Liver (tissue), 9 donors: ENCODE measurements around the gene NEUROD4. TPM values are rescaled to one million over a fixed set of nuclear protein-coding genes. Genes with fewer than 3 reads are reported as not detected.

Experiments
- DNase-seq: peaks from one replicate; pipeline ENCODE4 v3.0.0-alpha.2; 2017; ENCODE audit warnings: low spot score
- H3K27ac ChIP-seq, 2 donors: one replicate each; pipeline ENCODE4 v1.7.0; 2013; ENCODE audit warnings: inconsistent platforms in 2 of 2, low read length in 2 of 2, control low read depth in 1 of 2, low read depth in 1 of 2, mild to moderate bottlenecking in 1 of 2
- H3K27me3 ChIP-seq, 4 donors: one replicate each; pipeline versions ENCODE4 v1.6.1 to v1.7.0; 2013; ENCODE audit warnings: low read length in 3 of 4, inconsistent platforms in 1 of 4, mild to moderate bottlenecking in 1 of 4, moderate library complexity in 1 of 4; ENCODE audit not compliant: control insufficient read depth in 4 of 4, insufficient read depth in 4 of 4
- H3K36me3 ChIP-seq, 4 donors: one replicate each; pipeline versions ENCODE4 v1.6.1 to v1.7.0; 2013; ENCODE audit warnings: low read length in 3 of 4, mild to moderate bottlenecking in 3 of 4, low read depth in 1 of 4, moderate library complexity in 1 of 4; ENCODE audit not compliant: control insufficient read depth in 4 of 4, insufficient read depth in 3 of 4
- H3K4me1 ChIP-seq, 4 donors: one replicate each; pipeline versions ENCODE4 v1.6.1 to v1.7.0; 2013; ENCODE audit warnings: low read length in 3 of 4, mild to moderate bottlenecking in 3 of 4, moderate library complexity in 1 of 4; ENCODE audit not compliant: control insufficient read depth in 4 of 4, insufficient read depth in 4 of 4
- H3K4me3 ChIP-seq, 3 donors: one replicate each; pipeline versions ENCODE4 v1.6.1 to v1.7.0; 2013; ENCODE audit warnings: low read length in 3 of 3, control low read depth in 1 of 3, low read depth in 1 of 3, mild to moderate bottlenecking in 1 of 3
- H3K9ac ChIP-seq, 2 donors: one replicate each; pipeline ENCODE4 v1.7.0; 2013; ENCODE audit warnings: low read length in 2 of 2, mild to moderate bottlenecking in 2 of 2, moderate library complexity in 2 of 2, control low read depth in 1 of 2, low read depth in 1 of 2
- H3K9me3 ChIP-seq, 4 donors: one replicate each; pipeline versions ENCODE4 v1.6.1 to v1.7.0; 2013; ENCODE audit warnings: low read length in 3 of 4; ENCODE audit not compliant: control insufficient read depth in 4 of 4
- ATF3 ChIP-seq: IDR thresholded peaks from 2 replicates; pipeline ENCODE4 v1.6.1; 2016; ENCODE audit warnings: antibody characterized with exemption
- CTCF ChIP-seq: fragments of 150-350 bp; IDR thresholded peaks from 2 replicates; pipeline ENCODE4 v1.5.1; 2017; ENCODE audit warnings: improper control_type of control experiment, low read depth, low read length; ENCODE audit not compliant: missing input control
- EGR1 ChIP-seq, 2 donors: IDR thresholded peaks; 2 replicates each; pipeline ENCODE4 v1.6.1; 2016 to 2018; ENCODE audit warnings: antibody characterized with exemption in 2 of 2, low read depth in 2 of 2
- FOXA1 ChIP-seq: IDR thresholded peaks from 2 replicates; pipeline ENCODE4 v1.6.1; 2016; ENCODE audit warnings: antibody characterized with exemption
- FOXA2 ChIP-seq: IDR thresholded peaks from 2 replicates; pipeline ENCODE4 v1.6.1; 2016; ENCODE audit warnings: antibody characterized with exemption
- GABPA ChIP-seq, 2 donors: IDR thresholded peaks in 1 of 2; conservative IDR thresholded peaks in 1 of 2; 2 replicates each; pipeline ENCODE4 v1.6.1; 2016; ENCODE audit warnings: antibody characterized with exemption in 2 of 2, mild to moderate bottlenecking in 1 of 2, moderate library complexity in 1 of 2
- HNF4A ChIP-seq, 2 donors: conservative IDR thresholded peaks; 2 replicates each; pipeline ENCODE4 v1.6.1; 2016; ENCODE audit warnings: antibody characterized with exemption in 2 of 2, mild to moderate bottlenecking in 2 of 2
- HNF4G ChIP-seq: IDR thresholded peaks from 2 replicates; pipeline ENCODE4 v1.6.1; 2016; ENCODE audit warnings: antibody characterized with exemption
- JUND ChIP-seq, 2 donors: IDR thresholded peaks; 2 replicates each; pipeline ENCODE4 v1.6.1; 2016; ENCODE audit warnings: antibody characterized with exemption in 2 of 2
- MAX ChIP-seq: IDR thresholded peaks from 2 replicates; pipeline ENCODE4 v1.6.1; 2016; ENCODE audit warnings: antibody characterized with exemption
- NR2F2 ChIP-seq: IDR thresholded peaks from 2 replicates; pipeline ENCODE4 v1.6.1; 2016; ENCODE audit warnings: antibody characterized with exemption
- RAD21 ChIP-seq, 2 donors: IDR thresholded peaks; 2 replicates each; pipeline ENCODE4 v1.6.1; 2016; ENCODE audit warnings: antibody characterized with exemption in 2 of 2, mild to moderate bottlenecking in 2 of 2
- REST ChIP-seq: IDR thresholded peaks from 2 replicates; pipeline ENCODE4 v1.6.1; 2016; ENCODE audit warnings: antibody characterized with exemption, mild to moderate bottlenecking
- RXRA ChIP-seq, 2 donors: IDR thresholded peaks; 2 replicates each; pipeline ENCODE4 v1.6.1; 2017 to 2018; ENCODE audit warnings: antibody characterized with exemption in 2 of 2, mild to moderate bottlenecking in 1 of 2
- SP1 ChIP-seq: IDR thresholded peaks from 2 replicates; pipeline ENCODE4 v1.6.1; 2018; ENCODE audit warnings: antibody characterized with exemption, mild to moderate bottlenecking
- TAF1 ChIP-seq: conservative IDR thresholded peaks from 2 replicates; pipeline ENCODE4 v1.6.1; 2016; ENCODE audit warnings: antibody characterized with exemption, mild to moderate bottlenecking
- YY1 ChIP-seq: IDR thresholded peaks from 2 replicates; pipeline ENCODE4 v1.6.1; 2016; ENCODE audit warnings: antibody characterized with exemption, mild to moderate bottlenecking
- ZBTB33 ChIP-seq: IDR thresholded peaks from 2 replicates; pipeline ENCODE4 v1.6.1; 2016; ENCODE audit warnings: antibody characterized with exemption
- WGBS: extraction: QIAGEN DNeasy Blood & Tissue Kit; methylation state at CpG from one replicate; pipeline ENCODE4 v1.1.7; 2013; 5-methylcytosine and 5-hydroxymethylcytosine counted together
- polyA plus RNA-seq, 2 donors: library from polyadenylated mRNA; stranded (reverse) in 1 of 2; unstranded in 1 of 2; fragments of 200-250 nt in 1 of 2; fragments of >200 nt in 1 of 2; fragmentation: Nextera tagmentation in 1 of 2; extraction: Ambion mirVana in 1 of 2; gene quantifications; one replicate each; pipeline versions ENCODE4 v1.2.1 to v1.2.3, GENCODE V29; 2013 to 2015
- total RNA-seq, 2 donors: library from RNA; depleted of rRNA; stranded (reverse); fragments of >200 nt; gene quantifications; one replicate each; pipeline ENCODE4 v1.2.3, GENCODE V29; 2014
- donor health status: healthy.
- donor health status: healthy.
- donor health status: healthy.
- donor health status: healthy.
- donor health status: healthy.

Gene NEUROD4
- total and polyA plus RNA-seq, 4 donors = not detected

- 62% methylated on average over 4 of the region's 4 CpGs for WGBS
- H3K27ac ChIP-seq = no peak overlapping the region
- DNase-seq = no peak
- TF ChIP-seq RXRA (IDR thresholded peaks at IDR 0.05) = no peak
- TF ChIP-seq SP1 = no peak
- no peak for TF ChIP-seq NR2F2
- TF ChIP-seq EGR1 (IDR thresholded peaks at IDR 0.05; ENCODE audit: low read depth in 2 of 2) = no peak
- no peak for TF ChIP-seq FOXA1
- no peak for TF ChIP-seq ATF3
- TF ChIP-seq HNF4G = no peak
- no peak for TF ChIP-seq GABPA (IDR thresholded peaks at IDR 0.05 in 1 of 2, conservative IDR thresholded peaks at IDR 0.05 in 1 of 2)
- no peak for TF ChIP-seq CTCF
- no peak for TF ChIP-seq TAF1
- no peak for TF ChIP-seq MAX
- no peak for TF ChIP-seq JUND (IDR thresholded peaks at IDR 0.05)
- no peak for TF ChIP-seq FOXA2
- TF ChIP-seq RAD21 (IDR thresholded peaks at IDR 0.05) = no peak
- no peak for TF ChIP-seq YY1
- TF ChIP-seq HNF4A (conservative IDR thresholded peaks at IDR 0.05) = no peak
- no peak for TF ChIP-seq ZBTB33
- peaks cover 0 to 3% (median 0%) of the 10 kb centered on the region in 4 donors for H3K9me3 ChIP-seq
- H3K4me3 ChIP-seq = no peak overlapping the region
- H3K36me3 ChIP-seq = no peaks in the 10 kb centered on the region
- no peaks in the 10 kb centered on the region for H3K4me1 ChIP-seq
- H3K27me3 ChIP-seq = peaks cover 0 to 14% (median 4%) of the 10 kb centered on the region in 4 donors
- H3K9ac ChIP-seq = no peak overlapping the region
These were observed 18.4 kb upstream of the NEUROD4 start for GRCh38 chr12:55001198-55001868.

- 69% methylated on average over 2 of the region's 2 CpGs for WGBS
- no peak for DNase-seq
- Histone ChIP-seq H3K27ac (no peak overlapping the region), H3K9me3 (peaks cover 0 to 3% (median 0%) of the 10 kb centered on the region in 4 donors), H3K4me3 (no peak overlapping the region), H3K9ac (no peak overlapping the region), H3K36me3 (no peaks in the 10 kb centered on the region), H3K27me3 (peaks cover 0 to 14% (median 4%) of the 10 kb centered on the region in 4 donors), H3K4me1 (no peaks in the 10 kb centered on the region)
- no peak for TF ChIP-seq MAX
- TF ChIP-seq CTCF = no peak
- TF ChIP-seq FOXA1 = no peak
- TF ChIP-seq REST = no peak
- TF ChIP-seq JUND (IDR thresholded peaks at IDR 0.05) = no peak
- TF ChIP-seq NR2F2 = no peak
- TF ChIP-seq YY1 = no peak
- TF ChIP-seq GABPA (IDR thresholded peaks at IDR 0.05 in 1 of 2, conservative IDR thresholded peaks at IDR 0.05 in 1 of 2) = no peak
- TF ChIP-seq SP1 = no peak
- TF ChIP-seq ZBTB33 = no peak
- no peak for TF ChIP-seq TAF1
- no peak for TF ChIP-seq EGR1 (IDR thresholded peaks at IDR 0.05; ENCODE audit: low read depth in 2 of 2)
- TF ChIP-seq HNF4A (conservative IDR thresholded peaks at IDR 0.05) = no peak
- TF ChIP-seq HNF4G = no peak
- no peak for TF ChIP-seq RXRA (IDR thresholded peaks at IDR 0.05)
These were observed 17.4 kb upstream of the NEUROD4 start for GRCh38 chr12:55002355-55002754.
